ENCODE measurements around the gene CES4A.
"Not testable (repeated sequence)": the region's sequence is repeated elsewhere in the genome, so short reads cannot be mapped to it uniquely, and the experiment has no call there.

Gene CES4A
- total RNA-seq = 9.7 to 14.1 reads per million in 2 donors

GRCh38 chr16:66988197-66988788, at the start of gene CES4A:
Gene CES4A (plus strand): TSS chr16:66988589. CDS start chr16:66988773, 184 bp downstream.
- DNase-seq = peak in 1 of 5 experiments; percentile 34

- DNase-seq = no peak
Observed at GRCh38 chr16:66939366-66939765, 49.0 kb upstream of the CES4A start.

- no peak for DNase-seq
Observed at GRCh38 chr16:66940236-66940635, 48.2 kb upstream of the CES4A start.

- no peak for DNase-seq
Observed at GRCh38 chr16:66942981-66943380, 45.4 kb upstream of the CES4A start.

GRCh38 chr16:66943426-66944053, 44.8 kb upstream of the CES4A start:
- no peak for DNase-seq

- DNase-seq = no peak
Observed at GRCh38 chr16:66944054-66944441, 44.3 kb upstream of the CES4A start.

GRCh38 chr16:66944971-66945370, 43.4 kb upstream of the CES4A start:
- not testable (repeated sequence) for DNase-seq

GRCh38 chr16:66945939-66946338, 42.5 kb upstream of the CES4A start:
- DNase-seq = no peak

GRCh38 chr16:66946541-66946940, 41.8 kb upstream of the CES4A start:
- DNase-seq = no peak

- DNase-seq = no peak
Observed at GRCh38 chr16:66946974-66947301, 41.5 kb upstream of the CES4A start.

GRCh38 chr16:66947302-66948065, 40.9 kb upstream of the CES4A start:
- DNase-seq = peak; percentile 51 to 81 (median 70)

- DNase-seq = no peak
Observed at GRCh38 chr16:66948134-66948836, 40.1 kb upstream of the CES4A start.

GRCh38 chr16:66948837-66949225, 39.6 kb upstream of the CES4A start:
- no peak for DNase-seq

- no peak for DNase-seq
Observed at GRCh38 chr16:66949472-66949871, 38.9 kb upstream of the CES4A start.

GRCh38 chr16:66950437-66950836, 38.0 kb upstream of the CES4A start:
- no peak for DNase-seq

GRCh38 chr16:66950971-66951790, 37.2 kb upstream of the CES4A start:
- no peak for DNase-seq

GRCh38 chr16:66952430-66953110, 35.8 kb upstream of the CES4A start:
- DNase-seq = no peak

GRCh38 chr16:66953462-66954096, 34.8 kb upstream of the CES4A start:
- no peak for DNase-seq

GRCh38 chr16:66954097-66954659, 34.2 kb upstream of the CES4A start:
- peak in 4 of 5 experiments; percentile 45 to 75 (median 60) for DNase-seq

- DNase-seq = not testable (repeated sequence)
Observed at GRCh38 chr16:66955363-66956153, 32.8 kb upstream of the CES4A start.
